Measurements from ENCODE around the gene EGFR. TPM values are rescaled to one million over a fixed set of nuclear protein-coding genes. Genes with fewer than 3 reads are reported as not detected.

Gene EGFR
- polyA plus RNA-seq, 1 of the 3 experiments (the other 2 are of a cell fraction), result 37.6 TPM

- Histone ChIP-seq H3K36me3 (replicated peaks in 1 of 2; ENCODE audit: control insufficient read depth in 1 of 2, insufficient read depth in 2 of 2, low read length in 1 of 2) (peaks cover 57 to 63% of the 10 kb centered on the region in 2 experiments), H3K9me3 (no peaks in the 10 kb centered on the region), H2AFZ (ENCODE audit: low read depth) (no peak overlapping the region), H4K20me1 (ENCODE audit: insufficient read depth) (no peaks in the 10 kb centered on the region), H3K4me3 (ENCODE audit: low read depth in 2 of 2, low read length in 1 of 2) (no peak overlapping the region), H3K79me2 (ENCODE audit: insufficient read depth) (no peaks in the 10 kb centered on the region), H3K27me3 (ENCODE audit: insufficient read depth) (no peaks in the 10 kb centered on the region), H3K27ac (ENCODE audit: low read depth in 2 of 2, low read length in 1 of 2) (peak overlapping the region in 1 of 2 experiments; percentile 62; a peak in 3 of 4 replicates), H3K9me2 (no peaks in the 10 kb centered on the region), H3K9ac (no peak overlapping the region), H3K4me2 (peak overlapping the region; percentile 14; the same call in 1 of the 2 replicates), H3K4me1 (ENCODE audit: control insufficient read depth in 1 of 2, insufficient read depth in 2 of 2, low read depth in 1 of 2, low read length in 1 of 2) (peaks cover 14 to 35% of the 10 kb centered on the region in 2 experiments), H3F3A (replicated peaks; ENCODE audit: insufficient read depth) (peaks cover 44% of the 10 kb centered on the region)
- ChIA-PET CTCF (interaction anchor here (0.6 to 1.2 kb wide), 3 partner anchors 13 to 398 kb away, joined by 3 read pairs; no protein-coding TSS in a partner anchor), POLR2A (no interaction called here)
- 49% methylated on average over 12 of the region's 15 CpGs for WGBS (ENCODE audit: low lambda C conversion rate)
- TF ChIP-seq TAF1 (IDR thresholded peaks at IDR 0.05; ENCODE audit: borderline replicate concordance, low read depth, low read length), result no peak
- TF ChIP-seq, protein P1, sequence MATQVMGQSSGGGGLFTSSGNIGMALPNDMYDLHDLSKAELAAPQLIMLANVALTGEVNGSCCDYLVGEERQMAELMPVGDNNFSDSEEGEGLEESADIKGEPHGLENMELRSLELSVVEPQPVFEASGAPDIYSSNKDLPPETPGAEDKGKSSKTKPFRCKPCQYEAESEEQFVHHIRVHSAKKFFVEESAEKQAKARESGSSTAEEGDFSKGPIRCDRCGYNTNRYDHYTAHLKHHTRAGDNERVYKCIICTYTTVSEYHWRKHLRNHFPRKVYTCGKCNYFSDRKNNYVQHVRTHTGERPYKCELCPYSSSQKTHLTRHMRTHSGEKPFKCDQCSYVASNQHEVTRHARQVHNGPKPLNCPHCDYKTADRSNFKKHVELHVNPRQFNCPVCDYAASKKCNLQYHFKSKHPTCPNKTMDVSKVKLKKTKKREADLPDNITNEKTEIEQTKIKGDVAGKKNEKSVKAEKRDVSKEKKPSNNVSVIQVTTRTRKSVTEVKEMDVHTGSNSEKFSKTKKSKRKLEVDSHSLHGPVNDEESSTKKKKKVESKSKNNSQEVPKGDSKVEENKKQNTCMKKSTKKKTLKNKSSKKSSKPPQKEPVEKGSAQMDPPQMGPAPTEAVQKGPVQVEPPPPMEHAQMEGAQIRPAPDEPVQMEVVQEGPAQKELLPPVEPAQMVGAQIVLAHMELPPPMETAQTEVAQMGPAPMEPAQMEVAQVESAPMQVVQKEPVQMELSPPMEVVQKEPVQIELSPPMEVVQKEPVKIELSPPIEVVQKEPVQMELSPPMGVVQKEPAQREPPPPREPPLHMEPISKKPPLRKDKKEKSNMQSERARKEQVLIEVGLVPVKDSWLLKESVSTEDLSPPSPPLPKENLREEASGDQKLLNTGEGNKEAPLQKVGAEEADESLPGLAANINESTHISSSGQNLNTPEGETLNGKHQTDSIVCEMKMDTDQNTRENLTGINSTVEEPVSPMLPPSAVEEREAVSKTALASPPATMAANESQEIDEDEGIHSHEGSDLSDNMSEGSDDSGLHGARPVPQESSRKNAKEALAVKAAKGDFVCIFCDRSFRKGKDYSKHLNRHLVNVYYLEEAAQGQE (IDR thresholded peaks at IDR 0.05; ENCODE audit: low read depth, low read length), result no peak
- peak; percentile 90 for TF ChIP-seq MAX (IDR thresholded peaks at IDR 0.05; ENCODE audit: low read depth)
- TF ChIP-seq USF1 (IDR thresholded peaks at IDR 0.05; ENCODE audit: borderline replicate concordance, low read depth), result no peak; the same call in 1 of the 2 replicates
- TF ChIP-seq ZBTB33 (IDR thresholded peaks at IDR 0.05; ENCODE audit: borderline replicate concordance, low read depth), result no peak
- no peak for TF ChIP-seq EZH2phosphoT487 (IDR thresholded peaks at IDR 0.05; ENCODE audit: borderline replicate concordance, low read depth)
- no peak for TF ChIP-seq FOXM1 (IDR thresholded peaks at IDR 0.05; ENCODE audit: low read depth)
- TF ChIP-seq PBX3 (IDR thresholded peaks at IDR 0.05), result peak; percentile 36; the same call in 1 of the 2 replicates
- TF ChIP-seq NFIC (IDR thresholded peaks at IDR 0.05; ENCODE audit: borderline replicate concordance), result peak; percentile 53; the same call in 1 of the 2 replicates
- peak; percentile 95 for TF ChIP-seq FOSL2 (IDR thresholded peaks at IDR 0.05; ENCODE audit: borderline replicate concordance, low read depth)
- TF ChIP-seq, protein P2, sequence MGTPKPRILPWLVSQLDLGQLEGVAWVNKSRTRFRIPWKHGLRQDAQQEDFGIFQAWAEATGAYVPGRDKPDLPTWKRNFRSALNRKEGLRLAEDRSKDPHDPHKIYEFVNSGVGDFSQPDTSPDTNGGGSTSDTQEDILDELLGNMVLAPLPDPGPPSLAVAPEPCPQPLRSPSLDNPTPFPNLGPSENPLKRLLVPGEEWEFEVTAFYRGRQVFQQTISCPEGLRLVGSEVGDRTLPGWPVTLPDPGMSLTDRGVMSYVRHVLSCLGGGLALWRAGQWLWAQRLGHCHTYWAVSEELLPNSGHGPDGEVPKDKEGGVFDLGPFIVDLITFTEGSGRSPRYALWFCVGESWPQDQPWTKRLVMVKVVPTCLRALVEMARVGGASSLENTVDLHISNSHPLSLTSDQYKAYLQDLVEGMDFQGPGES (IDR thresholded peaks at IDR 0.05; ENCODE audit: low read depth, low read length), result no peak
- peak; percentile 78 for TF ChIP-seq TCF12 (IDR thresholded peaks at IDR 0.05)
- no peak for TF ChIP-seq GABPA (IDR thresholded peaks at IDR 0.05; ENCODE audit: low read depth)
- TF ChIP-seq JUND (IDR thresholded peaks at IDR 0.05), result peak; percentile 87
- TF ChIP-seq EP300 (IDR thresholded peaks at IDR 0.05; ENCODE audit: borderline replicate concordance in 1 of 2, low read depth in 1 of 2, low read length in 1 of 2), result peak in 1 of 2 experiments; percentile 52; a peak in 1 of 4 replicates
- no peak for TF ChIP-seq TEAD4 (IDR thresholded peaks at IDR 0.05; ENCODE audit: borderline replicate concordance, insufficient read depth)
- TF ChIP-seq SIN3A (IDR thresholded peaks at IDR 0.05; ENCODE audit: borderline replicate concordance, low read depth, low read length), result 0 out of 2 replicates have a peak, but pooled peaks have one; percentile 22
- DNase-seq, result no peak
Observed at GRCh38 chr7:55185941-55186609, 167.3 kb downstream of the EGFR start.

All from SK-N-SH (cell line).